PC-3 (cell line): ENCODE results near the gene GATAD2B.

Source experiments
- EZH2phosphoT487 ChIP-seq: fragments of 300-600 bp; sonication (generic); IDR thresholded peaks from 2 replicates; pipeline ENCODE4 v1.6.1; 2018; ENCODE audit warnings: mild to moderate bottlenecking, antibody characterized with exemption, low read length, borderline replicate concordance
- TF ChIP-seq, protein P1 (sequence below): fragments of 300-600 bp; sonication (generic); conservative IDR thresholded peaks from 2 replicates; pipeline ENCODE4 v1.5.1; 2017; ENCODE audit warnings: antibody characterized with exemption, low read depth, mild to moderate bottlenecking, low read length

DNA sequence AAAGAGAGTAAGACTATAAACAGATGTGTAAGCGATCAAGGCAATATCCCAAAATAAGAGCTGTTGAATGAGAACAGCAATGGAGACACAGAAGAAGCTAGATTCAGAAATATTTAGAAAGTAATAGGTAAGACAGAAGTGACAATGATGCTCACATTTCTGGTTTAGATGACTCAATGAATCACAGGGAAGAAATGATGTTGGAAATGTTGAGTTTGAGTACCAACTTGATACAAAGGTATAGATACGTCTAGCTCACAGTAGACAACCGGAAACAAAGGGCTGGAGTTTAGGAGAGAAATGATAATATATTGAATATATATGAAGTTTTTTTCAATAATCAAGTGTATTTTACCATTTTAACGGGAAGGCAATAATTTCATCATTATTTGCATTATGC is 6.5 kb downstream of the GATAD2B start:
- TF ChIP-seq, protein P1, sequence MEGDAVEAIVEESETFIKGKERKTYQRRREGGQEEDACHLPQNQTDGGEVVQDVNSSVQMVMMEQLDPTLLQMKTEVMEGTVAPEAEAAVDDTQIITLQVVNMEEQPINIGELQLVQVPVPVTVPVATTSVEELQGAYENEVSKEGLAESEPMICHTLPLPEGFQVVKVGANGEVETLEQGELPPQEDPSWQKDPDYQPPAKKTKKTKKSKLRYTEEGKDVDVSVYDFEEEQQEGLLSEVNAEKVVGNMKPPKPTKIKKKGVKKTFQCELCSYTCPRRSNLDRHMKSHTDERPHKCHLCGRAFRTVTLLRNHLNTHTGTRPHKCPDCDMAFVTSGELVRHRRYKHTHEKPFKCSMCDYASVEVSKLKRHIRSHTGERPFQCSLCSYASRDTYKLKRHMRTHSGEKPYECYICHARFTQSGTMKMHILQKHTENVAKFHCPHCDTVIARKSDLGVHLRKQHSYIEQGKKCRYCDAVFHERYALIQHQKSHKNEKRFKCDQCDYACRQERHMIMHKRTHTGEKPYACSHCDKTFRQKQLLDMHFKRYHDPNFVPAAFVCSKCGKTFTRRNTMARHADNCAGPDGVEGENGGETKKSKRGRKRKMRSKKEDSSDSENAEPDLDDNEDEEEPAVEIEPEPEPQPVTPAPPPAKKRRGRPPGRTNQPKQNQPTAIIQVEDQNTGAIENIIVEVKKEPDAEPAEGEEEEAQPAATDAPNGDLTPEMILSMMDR = no peak
- no peak for TF ChIP-seq EZH2phosphoT487
